Measurements from ENCODE around the gene STRBP.
"Not testable (repeated sequence)": the region's sequence is repeated elsewhere in the genome, so short reads cannot be mapped to it uniquely, and the experiment has no call there.

Gene STRBP

DNA sequence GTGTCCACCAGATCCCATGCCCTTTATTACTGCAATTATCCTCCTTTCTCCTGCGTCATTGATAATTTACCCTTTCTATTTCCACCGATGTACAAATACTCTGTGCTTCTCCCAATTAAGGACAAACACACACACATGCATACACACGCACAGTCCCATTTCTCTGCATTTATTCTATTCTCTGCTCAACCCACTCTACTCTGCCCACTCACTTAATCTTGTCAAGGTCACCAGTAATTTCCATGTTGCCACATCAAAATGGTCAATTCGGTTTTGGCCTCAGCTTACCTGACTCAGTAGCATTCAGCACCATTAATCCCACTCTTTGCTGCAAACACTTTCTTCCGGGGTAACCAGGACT lies 14.6 kb upstream of the STRBP start:
- no peak for DNase-seq (ENCODE audit: low read depth)

DNA sequence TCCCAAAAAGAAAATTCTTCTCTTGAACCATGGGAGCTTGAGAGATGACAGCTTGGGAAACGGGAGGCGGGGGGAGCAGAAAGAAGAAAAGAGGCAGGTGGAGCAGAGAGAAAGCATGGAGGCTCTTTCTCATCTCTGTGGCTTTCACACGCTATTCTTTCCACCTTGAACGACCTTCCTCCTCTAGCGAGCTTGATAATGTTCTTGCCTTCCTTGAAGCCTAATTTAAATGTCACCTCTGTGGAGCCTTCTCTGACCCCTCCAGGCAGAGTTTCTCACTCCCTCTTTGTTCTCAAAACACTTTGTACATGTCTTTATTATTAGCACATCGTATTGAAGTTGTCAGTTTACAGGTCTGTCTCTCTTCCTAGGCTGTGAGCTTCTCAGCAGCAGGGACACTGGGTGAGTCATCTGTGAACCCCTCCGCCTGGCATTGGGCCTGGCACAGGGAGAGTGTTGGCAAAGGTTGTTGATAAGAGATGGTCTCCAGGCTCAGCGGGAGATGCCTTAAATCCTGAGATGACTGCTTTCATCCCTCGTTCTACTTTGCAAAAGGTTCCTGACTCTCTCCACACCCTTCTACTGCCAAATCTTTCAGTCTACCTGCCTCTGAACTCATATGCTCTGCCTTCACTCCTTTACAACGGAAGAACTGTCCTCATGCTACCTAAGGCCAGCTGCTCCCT lies 14.1 kb upstream of the STRBP start:
- DNase-seq (ENCODE audit: low read depth): no peak

DNA sequence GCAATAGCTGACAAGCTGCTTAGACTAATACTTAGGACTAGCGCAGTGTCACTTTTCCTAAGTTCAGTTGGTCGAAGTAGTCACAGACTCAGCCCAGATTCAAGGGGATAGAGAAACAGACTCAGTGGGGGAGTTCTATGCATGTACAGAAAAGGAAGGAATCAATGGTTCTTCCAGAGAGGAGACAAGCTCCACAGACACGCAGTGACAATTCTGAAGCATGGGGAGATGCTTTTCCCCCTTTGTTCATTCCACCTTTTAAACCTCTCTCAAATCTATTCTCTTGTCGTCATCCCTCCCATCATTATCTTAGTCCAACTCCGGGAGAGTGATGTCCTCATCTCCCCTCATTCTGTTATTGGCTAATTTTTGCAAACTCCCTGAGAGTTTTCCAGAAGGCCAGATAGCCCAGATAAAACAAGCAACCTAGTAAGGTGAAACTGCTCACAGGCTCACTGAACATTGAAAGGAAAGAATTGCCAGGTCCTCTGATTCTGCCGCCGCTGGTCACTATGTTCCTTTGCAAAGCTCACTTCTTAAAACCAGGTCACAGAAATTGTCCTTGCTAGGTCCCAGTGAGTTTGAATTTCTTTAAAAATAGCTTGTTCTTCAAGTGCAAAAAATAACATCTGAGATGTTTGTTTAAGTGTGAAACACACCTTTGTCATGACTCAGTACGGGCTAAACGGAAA lies 13.4 kb upstream of the STRBP start:
- DNase-seq (ENCODE audit: low read depth): no peak

DNA sequence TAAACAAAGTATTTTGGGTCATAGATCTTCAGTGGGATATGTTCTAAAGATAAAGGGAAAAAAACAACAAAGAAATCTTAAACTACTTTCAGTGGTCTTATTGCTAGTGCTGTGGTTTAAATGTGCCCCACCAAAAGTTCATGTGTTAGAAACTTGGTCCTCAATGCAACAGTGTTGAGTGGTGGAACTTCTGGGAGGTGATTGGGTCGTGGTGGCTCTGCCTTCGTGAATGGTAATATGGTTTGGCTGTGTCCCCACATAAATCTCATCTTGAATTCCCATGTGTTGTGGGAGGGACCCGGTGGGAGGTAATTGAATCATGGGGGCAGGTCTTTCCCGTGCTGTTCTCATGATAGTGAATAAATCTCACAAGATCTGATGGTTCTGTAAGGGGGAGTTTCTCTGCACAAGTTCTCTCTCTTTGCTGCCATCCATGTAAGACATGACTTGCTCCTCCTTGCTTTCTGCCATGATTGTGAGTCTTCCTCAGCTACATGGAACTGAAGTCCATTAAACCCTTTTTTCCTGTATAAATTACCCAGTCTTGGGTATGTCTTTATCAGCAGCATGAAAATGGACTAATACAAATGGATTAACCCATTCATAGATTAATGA lies 10.6 kb upstream of the STRBP start:
- not testable (repeated sequence) for DNase-seq (ENCODE audit: low read depth)

DNA sequence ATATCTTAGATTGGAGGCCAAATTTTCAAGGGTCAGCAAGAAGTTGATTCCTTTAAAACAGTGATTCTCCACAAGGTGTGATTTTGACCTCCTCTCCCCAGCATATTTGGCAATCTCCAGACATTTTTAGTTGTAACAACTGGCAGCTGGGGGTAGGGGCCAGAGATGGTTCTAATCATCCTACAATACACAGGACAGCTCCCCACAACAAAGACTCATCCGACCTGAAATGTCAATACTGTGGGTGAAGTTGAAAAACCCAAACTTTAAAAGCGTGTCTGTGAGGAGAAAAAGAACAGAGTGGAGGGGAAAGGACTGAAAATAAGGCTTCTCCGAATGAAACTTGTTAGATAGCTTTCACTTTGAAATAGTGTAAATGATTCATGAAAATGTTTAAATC lies 10.0 kb upstream of the STRBP start:
- no peak for DNase-seq (ENCODE audit: low read depth)

DNA sequence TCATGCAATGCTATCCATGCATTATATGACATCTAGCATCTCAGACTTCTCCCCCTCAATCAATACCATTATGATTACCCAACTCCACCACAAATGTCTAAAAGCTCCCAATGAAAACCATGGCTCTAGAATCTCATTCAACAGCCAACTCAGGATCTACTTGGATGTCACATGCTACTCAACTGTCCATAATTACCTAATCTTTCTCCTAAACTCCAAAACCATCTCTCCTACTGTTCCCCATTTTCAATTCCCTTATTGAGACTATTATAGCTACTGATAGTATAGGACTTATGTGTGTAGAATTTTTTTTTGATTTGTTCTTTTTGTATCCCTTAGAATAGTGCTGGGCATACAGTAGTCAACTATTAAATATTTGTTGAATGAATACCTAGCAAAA lies 8.2 kb upstream of the STRBP start:
- DNase-seq (ENCODE audit: low read depth): no peak

DNA sequence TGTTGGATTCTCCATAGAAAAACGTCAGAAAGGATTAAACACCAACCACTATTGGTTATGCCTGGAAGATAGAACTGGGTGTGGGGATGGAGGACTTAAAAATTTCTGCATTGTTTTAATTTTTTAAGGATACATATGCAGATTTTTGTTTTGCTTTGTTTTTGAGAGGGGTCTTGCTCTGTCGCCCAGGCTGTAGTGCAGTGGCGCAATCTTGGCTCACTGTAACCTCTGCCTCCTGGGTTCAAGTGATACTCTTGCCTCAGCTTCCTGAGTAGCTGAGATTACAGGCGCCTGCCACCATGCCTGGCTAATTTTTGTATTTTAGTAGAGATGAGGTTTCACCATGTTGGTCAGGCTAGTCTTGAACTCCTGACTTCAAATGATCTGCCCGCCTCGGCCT lies 2.7 kb upstream of the STRBP start:
- not testable (repeated sequence) for DNase-seq (ENCODE audit: low read depth)

DNA sequence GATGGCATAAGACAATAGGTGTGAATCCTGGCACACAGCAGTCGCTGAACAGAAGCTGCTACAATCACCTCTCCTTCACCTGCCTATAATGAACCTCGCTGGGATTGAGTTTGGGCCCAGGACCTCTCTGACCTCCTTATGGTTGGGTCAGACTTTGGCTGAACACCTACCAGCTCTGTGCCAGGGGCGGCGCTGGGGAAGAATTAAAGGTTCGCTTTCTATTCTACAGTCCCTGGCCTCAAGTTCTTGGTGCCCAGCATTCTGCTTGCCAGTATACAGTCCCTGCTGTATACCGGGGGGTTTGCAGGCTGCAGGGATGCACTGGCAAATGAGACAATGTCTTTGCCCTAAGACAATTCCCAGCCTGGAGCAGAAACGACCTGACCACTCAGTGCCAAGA lies 895 bp upstream of the STRBP start:
- DNase-seq (ENCODE audit: low read depth): no peak

DNA sequence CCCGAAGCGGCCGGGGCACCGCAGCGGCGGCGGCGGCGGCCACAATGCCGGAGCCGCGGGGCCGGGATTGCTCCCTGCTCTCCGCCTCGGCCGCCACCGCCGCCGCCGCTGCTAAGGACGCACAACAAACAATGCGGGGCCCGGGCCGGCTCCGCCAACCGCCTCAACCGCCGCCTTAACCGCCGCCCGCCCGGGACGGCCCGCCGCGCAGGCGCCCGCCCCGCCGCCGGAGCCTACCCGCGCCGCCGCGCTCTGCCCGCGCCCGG lies 254 bp downstream of the STRBP start:
- DNase-seq (ENCODE audit: low read depth): no peak

DNA sequence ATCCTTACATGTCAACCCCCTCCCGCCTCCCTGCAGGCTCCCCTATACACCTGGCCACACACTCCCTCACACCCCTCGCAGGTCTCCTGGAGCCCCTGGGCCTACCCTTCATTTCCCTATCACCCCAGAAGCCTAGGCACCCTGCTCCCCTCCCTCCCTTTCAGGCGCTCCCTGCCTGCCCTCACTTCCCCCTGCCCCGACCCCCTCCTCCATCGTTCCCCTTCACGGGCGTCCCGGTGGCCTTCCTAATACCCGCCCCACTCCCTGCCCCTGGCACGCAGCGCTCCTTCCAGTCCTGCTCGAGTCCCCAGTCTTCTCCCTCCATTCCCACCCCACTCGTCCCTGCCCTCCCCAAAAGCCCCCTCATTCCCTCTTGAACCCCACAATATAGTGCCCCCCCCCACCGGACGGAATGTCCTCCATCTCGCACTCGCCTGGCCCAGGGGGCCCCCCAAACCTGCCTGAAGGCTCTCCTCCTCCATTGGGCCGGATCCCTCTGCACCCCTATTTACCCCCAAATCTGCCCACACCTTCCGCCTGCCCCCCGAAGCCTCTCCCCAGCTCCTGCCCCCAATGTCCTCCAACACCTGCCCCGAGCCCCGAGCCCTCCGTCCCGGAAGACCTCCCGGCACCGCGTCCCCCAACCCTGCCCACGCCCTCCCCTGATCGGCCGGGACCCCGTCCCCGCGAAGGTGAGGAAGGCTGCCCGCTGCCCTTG lies 746 bp downstream of the STRBP start:
- no peak for DNase-seq (ENCODE audit: low read depth)

DNA sequence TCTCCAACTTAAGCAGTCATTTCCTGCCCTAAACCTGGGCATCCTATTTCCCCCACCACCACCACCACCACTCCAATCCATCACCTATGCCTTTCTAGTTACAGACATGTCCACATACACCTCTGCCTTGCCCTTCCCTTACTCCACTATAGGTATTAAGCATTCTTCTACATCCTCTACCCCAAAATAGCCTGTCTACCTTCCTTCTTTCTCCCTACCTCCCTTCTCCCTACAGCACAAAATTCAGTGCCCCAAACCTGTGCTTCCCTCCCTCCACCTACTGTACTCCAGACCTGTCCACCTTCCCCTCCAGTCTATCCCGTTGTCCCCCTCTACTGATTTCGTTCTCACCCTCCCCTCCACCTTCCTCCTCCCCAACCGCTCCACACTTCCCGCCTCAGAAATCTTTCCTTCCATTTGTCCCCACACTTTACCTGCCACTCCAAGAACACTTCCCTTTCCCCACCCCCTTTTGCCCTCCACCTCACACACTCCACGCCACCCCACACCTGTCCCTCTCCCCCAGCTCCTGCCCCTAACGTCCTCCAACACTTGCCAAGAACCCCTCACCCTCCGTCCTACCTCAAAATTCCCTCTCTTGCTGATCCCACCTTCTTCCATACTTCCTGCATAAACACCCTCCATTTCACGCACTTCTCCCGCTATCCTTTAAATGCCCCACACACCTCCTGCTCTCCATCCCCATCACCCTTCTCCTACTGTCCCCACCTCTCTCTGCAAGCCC lies 1.6 kb downstream of the STRBP start:
- DNase-seq (ENCODE audit: low read depth): no peak

DNA sequence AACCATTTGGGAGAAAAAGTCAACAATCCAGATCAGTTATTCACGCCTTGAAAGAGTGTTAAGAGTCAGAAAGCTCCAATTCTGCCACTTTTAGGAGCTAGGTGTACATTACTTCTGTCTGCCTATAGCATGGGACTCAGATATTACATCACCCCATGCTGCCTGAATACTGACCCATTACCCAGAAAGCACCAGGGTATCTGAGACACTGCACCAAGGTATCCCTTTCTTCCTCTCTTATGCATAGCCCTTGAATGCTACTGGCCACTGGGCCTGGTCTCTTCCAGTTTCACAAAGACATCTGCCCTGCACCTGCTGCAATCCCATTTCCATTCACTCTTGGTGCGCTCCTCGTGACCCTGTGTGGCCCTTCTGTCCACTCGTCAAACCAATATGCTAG lies 2.6 kb downstream of the STRBP start:
- DNase-seq (ENCODE audit: low read depth): no peak

DNA sequence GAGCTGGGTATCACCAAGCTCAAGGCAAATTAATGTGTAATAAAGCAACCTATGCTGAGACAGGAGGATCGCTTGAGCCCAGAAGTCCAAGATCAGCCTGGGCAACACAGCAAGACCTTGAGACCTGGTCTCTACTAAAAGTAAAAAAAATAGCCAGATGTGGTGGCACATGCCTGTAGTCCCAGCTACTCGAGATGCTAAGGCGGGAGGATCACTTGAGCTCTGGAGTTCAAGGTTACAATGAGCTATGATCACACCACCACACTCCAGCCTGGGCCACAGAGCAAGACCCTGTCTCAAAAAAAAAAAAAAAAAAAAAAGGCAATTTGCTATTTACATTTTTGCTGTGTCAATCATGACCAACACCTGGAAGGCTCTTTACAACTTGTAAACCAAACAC lies 5.2 kb downstream of the STRBP start:
- no peak for DNase-seq (ENCODE audit: low read depth)

DNA sequence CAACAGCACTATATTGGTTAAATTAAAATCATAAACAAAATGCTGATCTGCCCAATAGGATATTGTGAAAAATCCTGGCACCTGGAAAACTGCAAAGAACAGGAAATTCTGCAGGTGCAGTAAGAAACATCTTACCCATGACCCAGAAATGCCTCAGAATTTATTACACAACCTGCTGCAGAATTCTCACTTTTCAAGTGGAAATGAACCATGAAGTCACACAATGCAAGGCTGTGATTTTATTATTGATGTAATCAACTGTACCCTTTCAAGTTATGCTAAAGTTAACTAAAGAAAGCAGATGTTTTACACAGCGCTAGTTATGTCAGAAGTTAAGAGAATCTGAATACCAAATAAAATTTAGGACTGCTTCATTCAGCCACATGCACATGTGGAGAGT lies 6.0 kb downstream of the STRBP start:
- no peak for DNase-seq (ENCODE audit: low read depth)

DNA sequence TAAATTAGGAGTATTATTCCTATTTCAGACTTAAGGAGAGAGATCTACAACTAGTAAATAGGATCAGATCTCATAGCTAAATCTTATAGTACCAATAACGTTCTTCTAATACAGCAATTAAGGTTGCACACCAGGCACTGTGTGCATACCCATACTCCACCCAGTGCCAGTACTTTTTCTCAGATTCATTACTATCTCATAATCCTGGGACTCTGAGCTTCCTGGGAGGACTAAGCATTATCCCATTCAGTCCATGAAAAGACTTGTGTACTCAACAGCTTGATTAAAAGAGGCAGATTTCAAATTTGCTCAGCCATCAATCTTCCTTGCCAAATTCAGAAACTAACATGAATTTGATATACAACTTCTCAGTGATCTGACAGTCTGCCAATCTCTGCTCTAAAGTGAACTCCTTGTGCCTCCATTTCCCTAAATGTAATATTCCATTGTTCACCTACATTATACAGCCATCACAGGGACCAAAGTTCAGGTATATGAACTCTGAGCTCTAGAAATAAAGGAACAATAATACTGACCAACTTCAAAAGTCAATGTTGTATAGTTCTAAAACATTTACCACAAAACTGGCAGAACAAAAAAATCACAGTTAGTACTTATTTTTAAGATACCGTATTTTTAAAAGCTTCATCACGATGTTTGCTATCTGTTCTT lies 7.2 kb downstream of the STRBP start:
- DNase-seq (ENCODE audit: low read depth): no peak

DNA sequence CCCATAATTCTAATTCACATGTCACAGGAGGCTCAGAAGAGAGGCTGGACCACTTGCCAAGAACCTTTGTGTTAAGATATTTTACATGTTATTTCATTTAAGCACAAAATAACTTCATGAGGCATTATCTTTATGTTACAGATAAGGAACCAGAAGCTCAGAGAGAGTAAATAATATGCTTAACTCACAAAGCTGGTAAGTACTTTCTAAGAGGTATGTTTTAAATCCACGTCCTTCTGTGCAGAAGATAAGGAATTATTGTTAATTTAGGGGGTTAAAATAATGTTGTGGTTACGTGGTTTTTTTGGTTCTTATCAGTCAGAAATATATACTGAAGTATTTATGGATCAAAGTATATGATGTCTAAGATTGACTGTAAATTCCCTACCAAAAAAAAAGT lies 8.0 kb downstream of the STRBP start:
- no peak for DNase-seq (ENCODE audit: low read depth)

DNA sequence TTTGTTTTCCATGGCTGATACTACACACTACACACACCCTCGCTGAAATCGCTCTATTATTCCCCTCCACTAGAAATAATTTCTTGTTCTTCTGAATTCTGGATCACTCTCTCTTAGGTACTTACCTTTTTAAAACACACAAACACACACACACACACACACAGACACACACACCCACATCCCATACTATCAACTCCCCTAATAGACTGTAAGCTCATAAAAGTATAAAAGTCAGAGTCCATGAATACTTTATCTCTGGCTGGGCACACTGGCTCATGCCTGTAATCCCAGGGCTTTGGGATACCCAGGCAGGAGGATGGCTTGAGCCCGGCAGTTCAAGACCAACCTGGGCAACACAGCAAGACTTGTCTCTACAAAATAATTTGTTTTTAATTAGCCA lies 11.1 kb downstream of the STRBP start:
- no peak for DNase-seq (ENCODE audit: low read depth)

DNA sequence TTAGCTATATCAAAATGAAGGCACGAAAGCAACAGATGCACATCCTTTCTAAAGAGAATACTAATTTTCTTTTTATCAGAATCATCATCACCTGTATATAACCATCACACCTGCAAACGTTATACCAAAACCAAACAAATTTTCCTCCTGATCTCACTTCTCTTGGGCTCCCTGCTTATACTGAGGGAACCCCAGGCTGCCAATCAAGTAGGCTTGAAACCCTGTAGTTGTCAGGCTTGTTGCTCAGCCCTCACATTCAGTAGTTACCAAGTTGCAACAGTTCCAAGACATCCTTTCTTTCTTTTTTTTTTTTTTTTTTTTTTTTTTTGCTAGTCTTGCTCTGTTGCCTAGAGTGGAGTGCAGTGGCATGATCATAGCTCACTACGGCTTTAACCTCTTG lies 12.7 kb downstream of the STRBP start:
- DNase-seq (ENCODE audit: low read depth): no peak

DNA sequence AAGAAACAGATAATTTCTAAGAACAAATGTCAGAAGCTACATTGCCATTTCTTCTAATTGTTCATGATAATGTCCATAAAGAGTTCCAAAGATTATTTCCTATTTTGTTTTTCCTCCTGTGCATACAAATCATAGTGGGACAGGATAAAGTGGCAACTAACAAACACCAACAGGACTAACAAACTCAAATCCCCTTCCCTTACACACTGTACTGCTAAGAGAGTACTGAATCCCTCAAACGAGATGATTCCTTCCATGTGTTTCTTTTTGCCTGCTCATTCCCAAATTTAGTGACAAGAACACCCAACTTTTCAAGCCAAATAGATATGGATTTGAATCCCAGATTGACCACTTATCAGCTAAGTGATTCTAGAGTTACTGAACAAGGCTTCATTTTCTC lies 15.2 kb downstream of the STRBP start:
- no peak for DNase-seq (ENCODE audit: low read depth)

DNA sequence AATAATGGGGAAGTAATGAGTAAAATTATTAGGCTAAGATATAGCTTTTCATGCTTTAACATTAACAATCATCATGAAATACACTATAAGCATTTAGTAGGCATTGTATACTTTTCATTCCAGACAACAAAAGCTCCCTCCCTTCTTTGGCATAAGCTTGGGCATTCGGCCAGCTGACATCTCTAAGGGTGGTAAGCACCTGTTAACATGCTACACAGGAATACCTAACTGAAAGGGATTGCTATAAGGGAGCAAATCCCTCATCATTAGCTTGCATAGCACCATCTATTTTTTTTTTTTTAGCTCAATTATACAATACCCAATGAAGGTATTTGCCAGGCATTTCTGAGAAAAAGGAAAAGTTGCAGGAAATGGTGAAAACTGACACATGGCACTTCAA lies 16.6 kb downstream of the STRBP start:
- no peak for DNase-seq (ENCODE audit: low read depth)

DNA sequence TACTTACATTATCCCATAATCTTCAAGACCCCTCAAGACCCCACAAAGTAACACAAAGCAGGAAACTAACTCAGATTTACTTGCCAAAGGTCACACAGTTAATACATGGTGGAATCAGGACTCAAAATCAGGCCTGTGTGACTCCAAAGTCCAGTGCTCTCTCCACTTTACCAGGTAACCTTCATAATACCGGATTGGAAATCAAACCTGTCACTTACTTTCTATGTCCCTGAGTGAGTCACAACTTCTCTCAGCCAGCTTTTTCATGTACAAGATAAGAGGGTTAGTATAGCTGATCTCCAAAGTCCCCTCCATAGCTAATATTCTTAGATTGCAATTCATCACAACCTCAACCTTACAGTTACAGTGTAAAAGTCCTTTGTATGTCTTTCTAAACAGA lies 17.1 kb downstream of the STRBP start:
- no peak for DNase-seq (ENCODE audit: low read depth)

DNA sequence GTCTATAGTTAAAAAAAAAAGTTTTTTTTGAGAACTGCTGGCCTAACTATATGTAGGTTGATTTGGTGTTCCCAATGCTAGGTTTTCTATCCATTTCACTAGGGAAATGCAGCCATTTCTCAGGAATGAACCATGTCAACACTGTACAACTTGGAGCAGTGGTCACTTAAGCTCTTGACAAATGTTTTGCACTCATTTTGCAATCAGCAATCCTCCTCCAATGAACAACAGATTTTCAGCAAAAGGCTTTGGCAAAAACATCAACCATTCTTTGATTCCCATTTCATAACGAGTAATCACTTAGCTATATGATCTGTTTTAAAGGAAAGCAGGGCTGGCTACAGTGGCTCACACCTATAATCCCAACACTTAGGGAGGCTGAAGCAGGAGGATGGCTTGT lies 17.9 kb downstream of the STRBP start:
- DNase-seq (ENCODE audit: low read depth): no peak
